NCI-H82 (cell line): ENCODE results near the gene SPA17.
A peak's percentile ranks its signal among the peaks of the same experiment; 100 is the strongest.

Experiments used
- DNase-seq: peaks from one replicate; lab custom pipeline; 2025; lab: John Stamatoyannopoulos, UW

Gene SPA17

DNA sequence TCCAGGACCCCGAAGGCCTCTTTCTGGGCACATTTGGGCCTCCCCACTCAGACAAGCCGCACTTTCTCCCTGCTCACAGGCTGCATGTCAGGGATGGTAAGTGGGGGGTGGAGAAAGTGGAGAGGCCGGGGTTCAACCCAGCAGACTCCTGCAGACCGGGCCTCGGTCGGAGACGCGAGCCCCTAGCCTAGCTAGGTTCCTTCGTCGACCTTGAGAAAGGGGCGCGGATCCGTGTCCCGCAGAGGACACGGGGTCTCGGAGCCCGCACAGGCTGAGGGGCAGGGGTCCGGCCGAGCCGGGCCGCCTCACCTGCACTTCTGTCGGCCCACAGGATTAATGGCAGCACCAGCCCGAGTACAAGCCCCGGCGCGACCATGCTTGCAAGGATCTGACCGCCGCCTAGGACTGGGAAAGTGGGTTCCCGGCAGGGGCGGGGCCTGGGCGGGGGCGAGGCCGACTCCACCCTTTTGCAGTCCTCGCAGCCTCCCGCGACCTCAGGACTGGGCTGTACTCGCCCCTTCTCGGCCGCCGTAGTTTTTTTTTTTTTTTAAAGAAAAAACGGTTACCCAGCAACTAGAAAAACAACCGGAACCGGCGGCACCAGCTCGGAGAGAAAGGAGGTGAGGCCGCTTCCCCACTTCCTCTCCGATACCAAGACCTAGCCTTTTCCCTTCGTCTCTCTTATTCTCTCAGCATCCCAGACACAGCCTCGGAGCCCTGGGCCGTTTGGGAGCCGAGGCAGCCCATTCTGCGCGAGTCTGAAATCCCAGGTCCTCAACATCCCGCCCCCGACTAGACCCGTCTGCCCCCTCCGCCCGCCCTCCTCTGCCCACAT lies at the start of gene SPA17, which contains the start of gene SIAE:
Gene SPA17, plus strand, starts transcription at position 572 of the 835 bp plus-strand sequence. CDS start 1,361 bp downstream, outside the sequence.
Gene SIAE, minus strand, starts transcription at position 407 of the 835 bp plus-strand sequence. Its CDS starts 31 bp downstream, at position 376.
- peak; percentile 90 for DNase-seq

DNA sequence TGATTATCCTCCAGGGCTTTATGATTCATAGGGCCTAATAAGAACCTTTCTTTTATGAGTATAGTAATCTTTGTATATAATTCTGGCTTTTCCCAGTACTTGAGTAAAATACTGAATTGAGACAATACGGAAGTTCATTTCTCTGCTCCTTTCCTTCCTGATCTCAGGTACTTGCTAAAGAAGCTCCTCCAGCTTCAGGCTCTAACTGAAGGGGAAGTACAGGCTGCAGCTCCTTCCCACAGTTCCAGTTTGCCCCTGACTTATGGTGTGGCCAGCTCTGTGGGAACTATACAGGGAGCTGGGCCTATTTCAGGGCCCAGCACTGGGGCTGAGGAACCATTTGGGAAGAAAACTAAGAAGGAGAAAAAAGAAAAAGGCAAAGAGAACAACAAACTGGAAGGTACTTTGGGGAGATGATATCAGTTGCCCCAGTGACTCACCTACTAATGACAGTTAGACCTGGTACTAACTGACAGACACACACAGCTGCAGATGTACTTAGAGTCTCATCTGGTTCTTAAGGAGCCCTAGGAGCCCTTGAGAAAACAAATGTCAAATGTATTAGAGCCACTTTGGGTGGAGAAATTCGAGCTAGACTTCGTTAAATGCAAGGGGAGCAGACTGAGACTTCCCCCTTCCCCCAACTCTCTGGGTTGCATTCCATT lies 48.1 kb upstream of the SPA17 start:
- DNase-seq = no peak

DNA sequence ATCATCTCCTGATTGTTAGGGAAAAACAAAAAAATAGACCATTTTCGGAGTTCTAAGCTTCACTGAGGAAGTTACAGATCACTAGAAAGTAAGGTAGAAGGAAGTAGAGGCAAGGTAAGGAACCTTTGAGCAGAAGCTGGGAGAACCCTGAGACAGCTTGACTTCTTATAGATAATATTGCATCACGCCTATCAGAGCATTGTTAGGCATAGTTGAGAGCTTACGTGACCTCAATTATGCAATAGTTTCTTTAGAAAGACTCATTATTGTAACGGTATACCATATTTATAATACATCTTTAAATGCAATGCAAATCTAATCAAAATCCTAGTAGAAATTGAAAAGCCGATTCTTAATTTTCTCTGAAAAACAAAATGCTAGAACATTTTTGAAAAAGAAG lies 46.2 kb upstream of the SPA17 start:
- DNase-seq = no peak

DNA sequence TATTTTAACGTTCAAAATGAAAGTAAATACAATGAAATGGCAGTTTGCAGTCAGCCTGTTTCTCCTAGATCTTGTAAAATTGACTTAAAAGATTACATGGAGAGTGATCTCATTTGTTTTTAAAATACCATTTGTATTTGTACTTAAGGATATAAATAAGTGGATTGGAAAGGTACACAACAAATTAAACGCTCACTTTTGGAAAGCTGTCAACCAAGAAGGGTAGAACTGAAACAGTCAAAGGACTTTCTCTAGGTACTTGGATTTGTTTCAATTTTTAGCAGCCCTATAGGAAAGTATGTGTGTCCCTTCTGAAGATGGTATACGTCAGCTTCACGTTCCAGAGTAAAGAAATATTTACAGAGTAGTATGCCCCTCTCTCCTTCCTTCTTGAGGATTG lies 43.7 kb upstream of the SPA17 start:
- DNase-seq = peak; percentile 17

DNA sequence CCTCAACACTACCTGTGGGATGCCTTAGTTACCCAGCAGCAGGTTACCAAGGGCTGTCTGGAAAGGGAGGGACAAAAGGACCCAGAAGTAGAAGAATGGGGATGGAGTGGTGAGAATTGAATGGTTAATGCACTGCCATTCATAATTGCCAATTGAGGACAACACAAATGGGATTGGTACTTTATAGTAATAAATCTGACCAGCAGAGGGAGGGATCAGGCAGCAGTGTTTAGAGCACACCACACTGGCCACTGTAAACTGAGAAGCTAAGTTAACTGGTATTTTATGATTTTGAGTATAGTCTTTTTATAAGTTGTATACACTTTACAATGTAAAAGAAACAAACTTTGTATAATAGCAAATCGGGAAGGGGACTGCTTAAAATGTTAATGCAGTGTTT lies 40.3 kb upstream of the SPA17 start:
- DNase-seq = no peak

DNA sequence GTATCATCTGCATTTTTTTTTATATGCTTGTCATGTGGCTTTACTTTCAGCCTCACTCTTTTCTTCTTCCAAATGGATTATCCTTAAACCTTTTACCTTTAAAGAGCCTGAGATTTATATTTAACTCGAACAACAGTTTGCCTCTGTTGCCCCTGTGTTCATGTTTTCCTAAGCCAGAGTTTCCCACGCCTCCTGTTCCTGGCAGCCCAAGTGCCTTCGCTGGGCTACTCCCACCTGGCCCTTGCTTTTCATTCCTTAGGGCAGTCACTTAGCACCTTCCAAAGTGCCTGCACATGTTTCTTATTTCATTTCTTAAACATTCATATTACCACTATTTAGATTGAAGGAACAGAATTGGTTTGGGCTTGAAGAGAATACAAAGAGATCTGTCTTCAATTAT lies 37.8 kb upstream of the SPA17 start:
- DNase-seq = no peak

DNA sequence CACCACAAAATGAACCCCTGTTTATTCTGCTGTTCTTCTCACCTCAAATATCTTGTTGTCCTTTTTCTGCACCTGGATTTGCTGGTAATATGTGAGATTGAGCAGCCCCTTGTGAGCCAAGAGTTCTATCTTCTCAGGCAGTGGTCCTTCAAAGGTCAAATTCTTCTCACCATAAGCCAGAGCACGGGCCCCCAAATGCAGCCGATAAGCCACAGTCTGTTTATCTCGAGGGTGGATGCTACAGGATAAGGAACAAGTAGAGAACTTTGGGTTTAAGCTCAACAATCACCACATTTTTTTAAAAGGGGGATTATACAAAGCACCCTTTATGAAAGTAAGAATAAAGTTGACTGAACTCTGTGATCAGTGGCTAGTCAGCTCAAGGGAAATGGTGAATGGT lies 35.2 kb upstream of the SPA17 start:
- no peak for DNase-seq

DNA sequence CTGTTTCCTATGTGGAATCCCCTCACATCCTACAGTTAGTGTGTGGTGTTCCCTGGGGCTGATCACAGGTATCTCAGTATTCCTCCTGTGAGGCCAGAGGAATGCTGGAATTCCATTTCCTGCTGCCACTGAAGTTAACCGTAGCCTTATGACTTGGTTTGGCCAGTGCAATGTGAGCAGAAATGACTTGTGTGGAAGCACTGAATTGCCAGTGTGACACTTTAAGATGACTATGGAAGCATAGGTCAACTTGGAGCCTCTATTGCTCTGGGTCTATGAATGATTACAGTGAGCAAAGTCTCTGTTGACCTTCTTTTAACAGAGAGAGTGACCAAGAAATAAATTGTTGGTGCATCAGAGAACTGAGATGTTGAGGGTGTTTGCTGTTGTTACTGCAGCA lies 34.5 kb upstream of the SPA17 start:
- DNase-seq = no peak

DNA sequence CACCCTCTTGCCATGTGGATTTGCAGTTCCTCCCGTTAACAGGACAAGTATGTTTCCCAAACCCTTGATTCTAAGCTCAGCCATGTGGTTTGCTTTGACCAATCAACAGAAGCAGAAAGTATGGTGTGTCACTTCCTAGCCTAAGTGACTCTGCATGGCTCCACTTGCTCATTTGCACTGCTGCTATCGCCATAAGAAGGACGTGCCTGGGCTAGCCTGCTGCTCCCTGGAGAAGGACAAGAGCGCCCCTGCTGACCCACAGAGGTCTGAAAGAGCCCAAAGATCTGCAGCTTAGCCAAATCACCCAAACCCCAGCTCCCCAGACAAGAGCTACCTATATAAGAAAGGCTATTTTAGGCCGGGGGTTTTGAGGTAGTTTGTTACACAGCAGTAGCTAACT lies 33.0 kb upstream of the SPA17 start:
- DNase-seq = peak; percentile 44

DNA sequence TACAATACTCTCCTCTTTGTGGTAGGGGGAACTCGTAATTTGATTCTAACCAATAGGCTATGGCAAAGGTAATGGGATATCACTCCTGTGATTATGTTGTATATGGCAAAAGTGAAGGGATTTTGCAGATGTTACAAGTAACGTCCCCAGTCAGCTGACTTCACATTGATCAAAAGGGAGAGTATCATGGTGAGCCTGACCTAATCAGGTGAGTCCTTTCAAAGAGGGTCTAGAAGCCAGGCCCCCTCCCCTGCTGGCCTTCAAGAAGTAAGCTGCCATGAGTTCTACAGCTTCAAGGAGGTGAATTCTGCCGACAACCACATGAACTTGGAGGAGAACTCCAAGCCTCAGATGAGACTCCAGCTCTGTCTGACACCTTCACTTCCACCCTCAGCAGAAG lies 31.1 kb upstream of the SPA17 start:
- no peak for DNase-seq

DNA sequence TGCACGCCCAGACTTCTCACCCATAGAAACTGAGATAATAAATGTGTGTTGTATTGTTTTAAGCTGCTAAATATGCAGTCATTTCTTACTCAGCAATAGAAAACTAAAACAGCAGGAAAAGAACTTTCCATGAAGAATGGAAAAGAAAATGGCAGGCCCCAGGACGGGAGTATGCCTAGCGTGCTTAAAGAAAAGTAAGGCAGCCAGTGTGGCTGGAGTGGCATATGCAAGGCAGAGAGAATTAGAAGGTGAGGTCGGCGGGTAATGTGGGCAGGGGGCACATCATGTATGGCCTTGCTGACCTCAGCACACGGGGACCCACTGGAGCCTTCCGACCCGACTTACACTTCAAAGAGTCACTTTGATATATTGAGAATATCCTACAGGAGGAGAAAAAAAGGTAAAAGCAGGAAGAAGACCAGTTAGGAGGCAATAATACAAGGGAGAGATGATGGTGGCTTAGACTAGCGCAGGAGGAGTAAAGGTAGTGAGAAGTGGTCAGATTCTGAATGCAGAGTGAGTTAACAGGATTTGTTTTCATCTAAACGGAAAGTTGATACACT lies 30.6 kb upstream of the SPA17 start:
- DNase-seq = no peak

DNA sequence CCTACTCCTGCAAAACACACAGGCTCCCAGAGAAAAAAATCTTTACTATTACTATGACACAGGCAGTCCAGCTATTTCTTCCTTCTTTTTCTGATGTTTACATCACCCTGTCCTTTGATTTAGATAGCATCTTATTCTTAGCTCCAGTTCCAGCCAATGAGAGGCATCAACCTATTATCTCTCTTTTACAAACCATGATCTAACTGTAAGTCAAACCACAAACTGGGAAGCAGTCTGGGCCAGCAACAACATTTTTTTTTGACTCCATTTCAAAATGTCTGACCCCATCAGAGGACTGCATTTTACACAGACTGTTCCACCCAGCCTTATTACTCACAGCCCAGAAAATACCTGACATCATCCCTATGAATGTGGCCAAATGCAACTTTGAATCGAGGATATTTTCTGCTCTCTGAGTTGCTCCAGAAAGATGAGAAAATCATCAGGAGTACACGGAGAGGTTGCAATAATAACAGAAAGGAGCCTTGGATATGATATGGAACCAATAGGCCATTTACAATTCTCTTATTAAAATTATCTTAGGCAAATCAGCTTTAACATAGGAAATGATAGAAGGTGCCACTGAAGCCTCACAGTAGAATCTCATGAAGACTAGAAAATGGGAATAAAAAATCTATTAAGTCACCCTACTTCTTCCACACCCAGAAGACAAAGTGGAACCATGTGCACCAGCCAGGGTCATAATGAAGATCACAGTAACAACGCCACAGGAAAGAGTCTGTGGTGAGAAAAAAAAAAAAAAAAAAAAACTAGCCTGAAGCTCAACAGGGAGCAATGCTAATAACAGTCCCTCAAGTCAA lies 29.9 kb upstream of the SPA17 start:
- DNase-seq = no peak

DNA sequence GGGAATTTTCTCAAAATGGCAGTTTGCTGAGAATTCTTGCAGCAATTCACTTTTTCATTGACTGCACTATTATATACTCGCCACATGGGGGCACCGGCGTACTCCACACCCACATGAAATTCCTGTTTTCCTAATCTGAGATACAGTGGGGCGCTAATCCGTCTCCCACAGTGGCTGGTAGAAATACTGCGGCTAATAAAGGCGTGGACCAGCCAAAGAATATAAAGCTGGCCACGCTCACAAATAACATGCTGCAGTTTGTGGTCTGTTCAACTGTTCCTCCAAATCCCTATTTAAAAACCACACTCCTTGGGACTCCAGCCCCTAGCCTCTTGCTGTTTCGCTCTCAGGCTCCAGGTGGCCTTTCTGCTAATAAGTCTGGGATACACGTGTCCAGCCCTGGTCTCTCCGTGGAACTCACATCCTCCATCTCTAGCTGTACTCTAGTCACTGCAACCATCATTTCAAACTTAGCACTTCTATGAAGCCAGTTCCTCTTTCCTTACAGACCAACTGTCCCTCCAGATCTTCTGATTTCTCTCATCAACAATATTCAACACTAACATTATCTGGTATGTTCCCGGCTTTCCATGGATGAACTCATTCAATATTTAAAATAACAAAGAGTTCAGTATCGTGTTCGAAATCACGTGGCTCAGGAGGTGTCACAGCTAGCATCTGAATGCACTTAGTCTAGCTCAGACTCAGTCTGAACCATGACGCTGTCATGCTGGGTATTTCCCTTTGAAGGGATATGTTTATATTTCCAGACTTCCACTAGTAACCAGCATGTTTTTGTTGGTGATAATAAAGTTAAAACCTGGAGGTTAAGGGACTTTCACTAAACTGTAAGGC lies 29.1 kb upstream of the SPA17 start:
- DNase-seq = peak; percentile 79

DNA sequence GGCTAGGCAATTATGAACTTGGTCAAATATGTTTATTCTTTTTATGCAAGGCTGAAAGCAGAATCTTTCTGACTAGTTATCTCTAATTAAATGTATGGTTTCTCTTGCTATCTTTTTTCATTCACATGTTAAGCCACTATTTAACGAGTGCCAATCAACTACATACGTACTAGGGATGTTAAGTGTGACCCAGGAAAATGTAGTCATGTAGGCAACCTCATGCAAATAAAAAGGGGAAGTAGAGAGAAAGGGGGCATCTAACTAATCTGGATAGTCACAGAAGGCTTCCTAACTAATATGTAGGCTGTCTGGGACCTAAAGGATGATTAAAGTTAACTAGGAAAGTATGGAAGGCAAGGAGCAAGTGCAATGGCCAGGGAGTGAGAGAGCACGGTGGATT lies 27.6 kb upstream of the SPA17 start:
- no peak for DNase-seq

DNA sequence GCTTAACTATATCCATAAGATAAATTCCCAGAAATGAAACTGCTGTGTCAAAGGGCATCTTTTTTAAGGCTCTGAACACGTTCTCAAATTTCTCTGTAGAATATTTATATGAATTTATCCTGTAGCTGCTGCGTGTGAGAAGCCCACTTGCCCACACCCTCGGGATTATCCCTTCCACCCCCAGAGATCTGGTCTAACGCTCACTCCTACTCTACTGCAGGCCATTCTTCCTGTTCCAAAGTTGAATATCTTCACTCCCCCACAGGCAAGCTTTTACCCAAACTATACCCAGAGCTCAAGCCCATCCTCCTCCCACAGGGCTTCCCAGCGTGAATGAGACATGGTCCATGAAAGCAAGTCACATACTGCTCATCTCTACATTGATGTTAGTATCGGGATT lies 25.1 kb upstream of the SPA17 start:
- DNase-seq = no peak

DNA sequence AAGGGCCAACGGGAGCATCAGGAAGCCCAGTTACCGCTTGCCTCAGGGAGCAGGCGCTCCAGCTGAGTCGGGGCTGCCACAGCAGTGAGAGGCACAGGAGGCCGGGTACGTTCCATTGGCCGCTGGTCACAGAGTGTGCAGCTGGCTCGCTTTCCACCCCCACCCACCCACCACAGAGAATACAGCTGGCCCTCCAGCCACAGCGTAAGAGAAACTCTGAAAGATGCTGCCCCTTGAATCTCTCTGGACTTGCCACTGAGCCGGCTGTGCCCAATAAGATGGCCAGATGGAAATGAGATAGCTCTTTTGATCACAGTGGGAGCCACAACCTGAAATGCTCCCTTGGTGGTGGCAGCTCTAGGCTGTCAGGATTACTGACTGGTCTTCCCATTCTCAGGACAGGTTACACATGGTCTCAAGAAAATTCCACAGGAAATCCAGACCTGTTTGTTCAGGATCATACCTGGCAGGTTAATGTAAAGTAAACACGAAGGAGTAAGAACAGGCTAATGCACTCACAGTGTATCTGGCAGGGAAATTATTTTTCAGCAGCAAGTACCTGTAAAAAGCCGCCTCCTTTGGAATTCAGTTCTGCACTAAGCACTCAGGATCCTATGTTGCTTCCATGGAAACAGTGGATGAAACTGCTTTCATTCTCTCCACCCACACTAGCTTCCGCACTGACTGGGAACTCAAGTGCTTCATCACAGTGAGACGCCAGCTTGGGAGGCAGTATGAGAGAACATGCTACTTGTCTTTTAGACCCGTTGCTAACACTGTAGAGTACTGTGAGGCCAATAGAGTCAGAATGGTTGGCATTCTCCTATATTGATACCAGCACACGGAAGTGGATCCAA lies 16.7 kb upstream of the SPA17 start:
- DNase-seq = peak; percentile 36

DNA sequence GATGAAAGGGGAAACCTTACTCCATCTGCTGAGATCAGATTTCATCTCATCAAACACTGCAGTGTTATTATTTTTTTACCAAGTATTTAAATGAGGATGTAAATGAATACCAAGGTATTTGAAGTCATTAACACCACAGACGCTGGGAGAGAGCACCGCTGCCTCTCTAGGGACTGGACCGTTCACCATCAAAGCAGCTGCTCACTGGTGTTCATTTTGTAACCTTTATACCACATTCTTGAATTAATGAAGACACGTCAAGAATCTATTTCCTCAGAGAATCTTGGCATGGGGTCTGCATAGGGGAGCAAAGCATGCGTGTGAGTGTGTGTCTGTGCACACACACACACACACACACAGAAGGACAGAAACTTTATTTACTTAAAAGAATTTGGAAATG lies 15.8 kb upstream of the SPA17 start:
- no peak for DNase-seq

DNA sequence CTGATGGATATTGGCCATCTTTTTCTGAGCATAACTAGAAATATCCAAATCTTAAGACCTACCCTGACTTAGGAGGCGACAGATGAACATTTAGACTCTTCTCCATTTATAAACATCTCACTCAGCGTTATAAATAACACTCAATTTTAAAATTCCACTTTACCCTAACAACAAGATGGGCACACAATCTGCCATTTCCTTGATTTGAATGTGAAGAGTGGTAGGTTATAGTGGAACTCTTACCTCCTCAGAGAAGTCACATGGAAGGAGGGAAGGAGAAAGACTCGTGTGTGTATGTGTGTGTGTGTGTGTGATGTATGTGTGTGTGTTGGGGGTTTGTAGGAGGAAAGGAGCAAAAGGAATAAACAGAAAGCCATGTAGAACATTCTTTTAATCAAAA lies 15.2 kb upstream of the SPA17 start:
- DNase-seq = no peak

DNA sequence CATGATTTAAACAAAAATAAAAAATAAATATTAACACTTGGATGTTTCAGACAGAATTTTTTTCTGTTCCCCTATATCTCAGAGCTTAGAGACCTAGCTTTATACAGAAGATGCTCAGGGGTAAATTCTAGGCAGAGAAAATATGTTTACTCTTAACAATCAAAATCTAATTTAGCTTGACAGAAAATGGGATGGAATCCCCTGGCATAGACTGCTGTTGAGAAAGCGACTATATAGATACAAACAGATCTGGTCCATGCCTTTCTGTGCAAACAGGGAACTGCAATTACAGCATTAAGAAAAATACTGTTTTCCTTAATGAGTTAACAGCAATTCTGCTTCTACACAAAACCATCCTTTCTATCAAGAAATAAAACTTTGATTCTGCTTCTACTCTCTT lies 14.7 kb upstream of the SPA17 start:
- DNase-seq = no peak

DNA sequence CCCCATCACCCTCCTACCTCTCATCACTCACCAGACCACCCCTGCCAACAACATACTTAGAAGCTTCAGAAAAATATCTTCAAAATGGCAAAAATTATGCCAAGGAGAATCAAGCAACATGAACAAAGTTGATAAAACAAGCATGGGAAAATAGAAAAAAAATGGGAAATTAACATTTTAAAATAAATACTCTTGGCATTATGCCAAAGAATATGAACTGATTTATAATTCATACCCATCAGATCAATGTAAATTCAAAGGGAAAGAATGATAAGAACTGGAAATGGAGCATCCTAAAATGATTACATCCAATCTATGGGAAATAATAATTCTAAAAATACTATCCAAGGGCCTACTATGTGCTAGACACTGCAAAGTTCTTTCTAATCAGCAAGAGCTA lies 12.2 kb upstream of the SPA17 start:
- DNase-seq = no peak
